HG02938 (cell line): Measurements from ENCODE around the gene MXD3.
A peak's percentile ranks its signal among the peaks of the same experiment; 100 is the strongest.
"Not testable (repeated sequence)": the region's sequence is repeated elsewhere in the genome, so short reads cannot be mapped to it uniquely, and the experiment has no call there.

Experiments used
- ATAC-seq: cut with Tn5 transposase; IDR thresholded peaks from one replicate; pipeline ENCODE4 v1.9.1; 2021; ENCODE audit warnings: mild to moderate bottlenecking, moderate library complexity; ENCODE audit not compliant: unreplicated experiment

Gene MXD3, protein sequence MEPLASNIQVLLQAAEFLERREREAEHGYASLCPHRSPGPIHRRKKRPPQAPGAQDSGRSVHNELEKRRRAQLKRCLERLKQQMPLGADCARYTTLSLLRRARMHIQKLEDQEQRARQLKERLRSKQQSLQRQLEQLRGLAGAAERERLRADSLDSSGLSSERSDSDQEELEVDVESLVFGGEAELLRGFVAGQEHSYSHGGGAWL

DNA sequence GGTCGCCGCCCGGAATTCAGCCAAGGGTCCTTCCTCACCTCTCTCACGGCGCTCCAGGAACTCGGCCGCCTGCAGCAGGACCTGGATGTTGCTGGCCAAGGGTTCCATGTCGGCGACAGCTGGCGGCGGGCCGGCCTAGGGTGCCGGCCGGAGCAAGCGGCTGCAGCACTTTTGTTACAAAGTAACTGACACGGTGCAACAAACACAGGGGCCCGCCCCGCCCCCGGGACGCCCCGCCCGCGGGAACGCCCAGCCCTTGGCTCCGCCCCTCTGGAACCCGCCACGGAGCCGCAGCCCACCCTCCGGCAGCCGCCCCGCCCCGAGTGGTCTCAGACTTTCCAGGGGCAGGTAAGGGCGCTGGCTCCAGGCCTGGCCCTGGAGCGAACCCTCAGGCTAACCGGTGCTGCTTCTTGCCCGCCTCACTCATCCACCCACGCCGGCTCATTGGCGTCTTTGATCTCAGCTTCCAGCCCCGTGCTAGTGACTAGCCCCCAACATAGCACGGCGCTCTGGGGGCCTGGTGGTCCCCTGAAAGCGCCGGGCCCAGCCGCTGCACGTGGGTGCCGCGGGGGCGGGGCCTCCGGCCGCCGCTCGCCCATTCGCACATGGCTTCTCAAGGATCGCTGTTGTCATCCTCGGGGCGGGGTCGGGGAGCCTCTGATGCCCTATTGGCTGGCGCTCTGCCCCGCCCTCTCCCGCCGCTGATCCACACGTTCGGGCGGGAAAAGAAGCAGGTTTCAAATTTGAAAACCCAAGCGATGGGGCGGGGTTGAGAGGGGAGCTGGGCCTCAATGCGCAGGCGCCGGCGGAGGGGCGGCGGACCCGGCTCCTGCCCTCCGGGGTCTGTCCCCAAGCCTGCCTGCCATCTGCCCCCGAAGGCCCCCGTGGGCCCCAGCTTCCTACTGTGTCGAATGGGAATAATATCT, at the start of gene MXD3:
TSS of gene MXD3 (minus strand) at position 176 of the 926 bp plus-strand sequence. CDS start at position 108, 68 bp downstream.
- peak; percentile 78 for ATAC-seq

DNA sequence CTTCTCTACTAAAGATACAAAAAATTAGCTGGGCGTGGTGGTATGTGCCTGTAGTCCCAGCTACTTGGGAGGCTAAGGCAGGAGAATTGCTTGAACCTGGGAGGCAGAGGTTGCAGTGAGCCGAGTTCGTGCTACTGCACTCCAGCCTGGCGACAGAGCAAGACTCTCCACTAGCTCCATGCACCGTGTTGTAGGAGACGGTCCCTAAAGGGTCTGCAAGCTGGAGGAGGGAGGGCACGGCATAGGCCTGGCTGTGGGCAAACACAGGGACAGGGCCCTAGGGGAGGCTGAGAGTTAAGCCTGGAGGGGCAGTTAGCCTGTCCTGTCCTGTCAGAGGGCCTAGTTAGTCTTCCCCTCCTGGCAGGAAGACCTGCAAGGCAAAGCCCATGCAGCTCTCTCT, 49.0 kb upstream of the MXD3 start:
- not testable (repeated sequence) for ATAC-seq

DNA sequence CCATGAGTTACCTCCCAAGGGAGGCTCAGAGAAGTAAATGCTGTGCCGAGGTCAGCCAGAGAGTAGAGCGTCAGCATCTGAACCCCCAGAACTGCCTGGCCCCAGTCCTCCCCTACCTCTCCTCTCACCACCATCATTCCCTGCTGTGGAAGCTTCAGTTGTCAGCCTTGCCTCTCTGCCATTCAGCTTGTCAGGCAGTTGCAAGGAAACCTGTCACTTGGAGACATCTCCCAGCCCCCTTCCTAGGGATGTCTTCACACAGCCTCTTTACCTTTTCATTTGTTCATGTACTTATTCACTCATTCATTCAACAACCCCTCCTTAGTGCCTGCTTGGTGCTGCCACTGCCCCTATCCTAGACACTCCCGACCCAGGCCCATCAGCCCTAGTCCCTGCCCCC, 48.2 kb upstream of the MXD3 start:
- no peak for ATAC-seq

DNA sequence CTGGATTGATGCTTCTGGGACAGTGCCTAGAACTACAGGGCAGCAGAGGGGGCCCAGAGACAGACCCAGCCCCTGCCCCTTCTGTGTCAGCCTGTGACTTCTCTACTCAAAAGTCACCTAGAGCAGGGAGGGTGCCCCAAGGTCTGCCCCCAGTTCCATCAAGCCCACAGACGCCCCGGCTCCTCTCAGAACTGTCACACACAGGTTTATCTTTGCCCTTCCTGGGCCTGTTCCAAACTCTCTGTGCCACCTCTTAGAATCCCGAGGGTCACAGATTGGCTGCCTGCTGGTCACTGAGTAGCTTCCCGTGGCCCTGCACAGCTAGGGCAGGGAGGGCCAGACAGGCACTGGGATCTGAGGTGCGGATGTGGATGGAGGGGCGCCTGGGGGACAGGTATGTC, 47.8 kb upstream of the MXD3 start:
- ATAC-seq: no peak

DNA sequence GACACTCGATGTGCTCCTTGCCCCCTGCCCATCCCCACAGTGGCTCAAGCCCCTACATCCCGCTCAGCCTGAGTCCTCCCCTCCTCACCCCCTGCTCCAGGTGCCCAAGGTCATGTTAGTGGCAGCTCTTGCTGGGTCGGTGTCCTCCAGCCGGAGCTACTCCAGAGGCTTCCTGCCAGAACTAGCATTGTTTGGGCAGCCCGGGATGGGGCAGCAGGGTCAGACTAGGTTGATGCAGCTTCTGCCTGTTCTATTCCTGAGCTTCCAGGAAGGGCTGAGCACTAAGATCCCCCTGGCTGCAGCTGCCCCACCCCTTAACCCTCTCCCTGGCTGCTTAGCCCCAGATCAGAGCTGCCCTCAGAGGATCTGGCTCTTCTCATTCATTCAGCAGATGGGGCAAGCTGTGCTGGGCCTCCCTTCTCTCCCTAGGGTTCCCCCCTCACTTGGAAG, 46.7 kb upstream of the MXD3 start:
- ATAC-seq: no peak

DNA sequence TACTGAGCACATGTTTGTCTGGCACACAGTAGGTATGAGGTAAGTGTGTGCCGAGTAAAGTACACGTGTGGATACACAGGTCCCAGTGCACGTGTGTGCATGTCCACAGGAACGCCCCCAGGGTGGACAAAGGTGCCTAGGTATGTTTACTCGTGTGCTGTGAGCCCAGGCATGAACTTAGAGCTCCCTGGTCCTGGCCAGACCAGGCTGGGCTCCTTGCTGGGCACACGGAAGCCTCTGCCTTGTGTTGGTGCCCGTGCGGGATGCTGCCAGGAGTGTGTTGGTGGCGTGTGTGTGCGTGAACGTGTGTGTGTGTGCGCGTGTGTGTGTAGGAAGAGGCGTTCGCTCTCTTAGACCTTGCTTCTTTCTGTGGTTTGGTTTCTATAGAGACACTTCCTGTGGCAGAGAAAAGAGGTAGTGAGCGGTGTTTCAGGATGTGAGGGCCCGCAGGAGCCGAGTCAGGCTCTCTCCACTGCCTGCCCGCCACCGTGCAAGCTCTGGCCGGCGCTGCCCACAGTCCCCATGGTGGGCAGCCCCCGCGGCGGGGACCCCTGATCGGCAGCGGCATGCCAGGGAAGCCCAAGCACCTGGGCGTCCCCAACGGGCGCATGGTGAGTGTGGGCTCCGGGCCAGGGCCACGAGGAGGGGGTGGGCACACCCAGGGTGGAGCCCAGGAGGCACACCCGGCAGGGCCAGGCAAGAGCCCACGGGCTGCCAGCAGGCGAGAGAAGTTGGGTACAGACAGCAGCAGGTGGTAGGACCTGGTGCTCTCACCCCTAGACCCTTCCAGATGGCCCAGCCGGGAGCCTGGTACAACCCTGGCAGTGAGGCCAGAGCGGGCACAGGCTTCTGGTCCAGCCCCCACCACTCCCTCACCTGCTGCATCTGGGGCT, 46.0 kb upstream of the MXD3 start, which contains the start of gene RGS14:
TSS of gene RGS14 (plus strand) at position 466 of the 893 bp plus-strand sequence. CDS start at position 567, 101 bp downstream.
- peak; percentile 93 for ATAC-seq

DNA sequence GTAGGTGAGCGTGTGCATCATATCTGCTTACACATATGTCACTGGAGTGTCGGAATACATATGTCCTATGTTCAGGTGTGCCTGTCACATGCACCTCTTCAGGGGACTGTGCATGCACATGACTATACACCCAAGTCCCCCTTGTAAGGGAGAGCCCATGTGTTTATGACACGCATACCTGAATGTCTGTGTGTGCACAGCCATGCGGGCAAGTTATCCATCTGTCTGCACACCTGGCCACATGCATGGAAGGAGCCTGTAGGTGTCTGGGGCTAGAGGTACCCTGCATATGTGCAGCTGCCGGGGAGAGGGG, 45.4 kb upstream of the MXD3 start:
- ATAC-seq: no peak

DNA sequence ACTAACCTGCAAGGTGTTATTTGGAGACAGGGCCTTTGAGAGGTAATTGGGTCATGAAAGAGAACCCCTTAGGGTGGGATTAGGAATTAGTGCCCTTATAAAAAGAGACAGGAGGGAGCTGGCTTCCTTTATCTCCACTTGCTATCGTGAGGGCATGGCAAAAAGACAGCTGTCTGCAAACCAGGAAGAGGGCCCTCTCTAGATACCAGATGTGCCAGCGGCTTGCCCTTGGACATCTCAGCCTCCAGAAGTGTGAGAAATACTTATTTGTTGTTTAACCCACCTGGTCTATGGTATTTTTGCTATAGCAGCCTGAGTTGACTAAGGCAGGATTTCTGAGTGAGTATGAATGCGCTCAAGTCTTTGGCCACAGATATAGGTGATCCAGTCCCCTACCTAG, 45.0 kb upstream of the MXD3 start:
- ATAC-seq: no peak

DNA sequence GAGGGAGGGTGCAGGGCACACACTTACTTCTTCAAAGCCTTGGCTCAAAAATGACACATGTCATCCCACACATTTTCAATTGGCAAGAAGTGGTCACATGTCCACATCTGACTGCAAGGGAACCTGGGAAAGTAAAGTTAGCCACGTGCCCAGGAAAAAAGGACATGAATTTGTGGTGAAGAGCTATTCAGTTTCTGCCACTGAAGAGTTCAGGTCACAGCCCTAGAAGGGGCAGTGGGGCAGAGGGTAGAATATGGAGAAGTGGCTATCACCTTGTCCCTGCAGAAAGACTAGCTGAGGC, 44.1 kb upstream of the MXD3 start:
- no peak for ATAC-seq

DNA sequence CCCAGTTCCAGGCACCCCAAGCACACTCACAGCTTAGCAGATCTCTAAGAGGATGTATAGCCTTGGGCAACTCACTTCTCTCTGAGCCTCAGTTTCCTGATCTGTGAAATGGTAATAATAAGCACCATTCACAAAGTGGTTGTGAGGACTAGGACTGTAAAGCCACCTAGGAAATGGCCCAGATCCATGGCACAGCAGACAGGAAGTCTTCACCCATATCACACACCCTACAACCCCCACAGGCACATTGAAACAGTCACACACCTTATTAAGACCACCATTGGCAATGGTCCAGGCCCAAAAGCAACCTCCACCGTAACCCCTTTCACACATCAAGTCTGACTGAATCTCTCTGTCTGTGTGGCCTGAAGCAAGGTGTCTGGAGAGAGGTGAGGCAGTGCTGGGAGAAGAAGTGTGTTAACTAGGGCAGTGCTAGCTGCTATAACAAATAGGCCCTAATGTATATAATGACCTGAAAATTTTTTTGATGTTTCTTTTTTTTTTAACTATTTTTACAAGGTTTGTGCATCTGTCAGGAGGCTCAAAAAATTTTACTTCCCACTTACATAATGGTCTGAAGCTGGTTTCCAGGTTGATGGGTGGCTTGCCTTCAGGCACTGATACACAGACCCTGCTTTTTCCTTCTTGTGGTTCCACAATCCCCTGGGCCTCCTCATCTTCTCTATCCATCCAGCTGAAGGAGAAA, 43.6 kb upstream of the MXD3 start:
- ATAC-seq: no peak

DNA sequence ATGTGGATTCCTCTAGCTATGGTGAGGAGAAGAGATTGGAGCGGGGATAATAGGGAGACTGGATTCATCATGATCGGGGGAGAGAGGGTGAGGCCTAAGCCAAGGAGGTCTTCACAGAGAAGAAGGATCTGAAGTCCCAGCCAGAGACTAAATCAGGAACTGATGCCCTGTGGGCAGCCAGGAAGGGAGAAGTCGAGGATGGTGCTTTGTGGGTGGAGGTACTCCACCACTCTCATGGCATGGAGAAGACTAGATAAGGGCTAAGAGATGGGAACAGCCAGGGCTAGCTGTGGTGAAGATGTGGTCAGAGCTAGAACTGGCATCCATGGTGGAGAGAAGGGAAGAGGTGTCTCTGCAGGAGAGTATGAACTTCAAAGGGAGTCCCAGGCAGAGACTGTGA, 43.0 kb upstream of the MXD3 start:
- ATAC-seq: no peak

DNA sequence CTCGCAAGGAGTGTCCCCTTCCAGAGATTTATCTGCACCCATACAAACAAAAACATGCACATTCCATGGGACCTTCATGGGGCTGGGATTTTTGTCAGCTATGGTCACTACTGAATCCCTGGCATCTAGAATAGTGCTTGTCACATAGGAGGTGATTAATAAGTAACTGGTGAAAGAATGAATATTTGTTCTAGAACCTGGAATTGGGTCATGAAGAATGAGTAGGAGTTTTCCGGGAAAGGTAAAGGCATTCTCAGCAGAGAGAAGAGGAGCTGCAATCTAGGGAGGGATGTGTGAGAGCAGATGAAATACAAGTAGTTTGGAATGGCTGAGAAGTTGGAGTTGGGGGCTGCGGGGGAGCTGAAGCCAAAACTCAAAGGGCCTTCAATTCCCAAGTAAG, 42.6 kb upstream of the MXD3 start:
- ATAC-seq: no peak

DNA sequence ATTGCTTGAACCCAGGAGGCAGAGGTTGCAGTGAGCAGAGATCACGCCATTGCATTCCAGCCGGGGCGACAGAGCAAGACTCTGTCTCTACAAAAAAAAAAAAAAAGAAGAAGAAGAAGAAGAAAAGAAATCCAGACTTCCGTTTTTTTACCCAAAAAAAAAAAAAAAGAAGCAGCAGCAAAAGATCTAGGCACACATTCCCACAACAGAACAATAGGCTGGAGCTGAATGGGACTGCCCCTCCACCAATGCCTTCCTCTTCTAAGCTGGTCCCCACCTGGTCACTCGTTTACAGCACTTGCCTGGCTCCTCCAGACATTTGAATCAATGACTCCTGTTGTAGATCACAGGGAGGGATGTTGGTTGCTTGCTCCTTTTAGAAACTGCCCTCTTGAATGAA, 41.4 kb upstream of the MXD3 start:
- ATAC-seq: no peak

DNA sequence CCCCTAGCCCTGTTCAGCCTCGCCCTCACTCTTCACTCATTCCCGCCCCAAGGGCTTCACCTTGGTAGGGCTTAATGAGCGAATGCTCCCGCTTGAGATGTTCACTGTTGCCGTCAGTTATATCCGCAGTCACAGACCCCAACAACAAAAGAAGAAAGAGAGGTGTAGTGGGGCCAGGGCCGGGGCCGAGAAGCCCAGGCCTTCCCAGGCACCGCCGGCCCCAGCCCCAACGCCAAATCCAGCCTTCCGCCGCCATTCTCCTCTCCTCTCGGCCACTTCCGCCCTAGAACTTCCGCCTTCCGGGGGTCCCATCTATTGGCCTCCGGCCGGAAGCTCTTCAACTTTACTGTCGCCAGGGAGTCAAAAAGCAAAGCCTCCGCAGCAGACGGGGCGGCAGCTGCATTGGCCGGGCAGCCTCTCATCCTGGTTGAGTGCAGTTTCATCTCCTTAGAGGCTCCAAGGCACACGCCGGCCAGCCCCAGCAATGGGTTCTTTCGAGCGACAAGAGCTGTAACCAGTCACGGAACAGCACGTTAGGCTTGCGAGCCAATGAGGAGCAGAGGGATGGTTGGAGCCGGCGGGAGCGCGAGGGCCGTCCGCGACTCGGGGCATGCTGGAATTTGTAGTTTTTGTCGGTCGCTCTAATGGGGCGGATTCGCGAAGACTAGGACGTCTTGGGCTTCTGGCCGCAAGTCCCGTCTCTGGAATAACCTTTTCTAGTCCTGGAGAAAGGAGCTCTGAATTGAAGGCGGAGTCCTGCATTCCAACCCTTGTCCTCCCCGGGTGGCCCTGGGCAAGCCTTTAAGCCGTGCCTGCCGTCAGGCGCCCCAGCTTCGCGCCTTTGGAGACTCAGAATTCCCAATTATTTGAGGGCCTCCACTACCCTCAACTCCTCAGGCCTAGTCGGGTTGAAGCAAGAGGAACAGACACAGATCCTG, 40.0 kb upstream of the MXD3 start, which contains the start of gene LMAN2:
TSS of gene LMAN2 (minus strand) at position 277 of the 938 bp plus-strand sequence. CDS start at position 256, 21 bp downstream.
- ATAC-seq: peak; percentile 96

DNA sequence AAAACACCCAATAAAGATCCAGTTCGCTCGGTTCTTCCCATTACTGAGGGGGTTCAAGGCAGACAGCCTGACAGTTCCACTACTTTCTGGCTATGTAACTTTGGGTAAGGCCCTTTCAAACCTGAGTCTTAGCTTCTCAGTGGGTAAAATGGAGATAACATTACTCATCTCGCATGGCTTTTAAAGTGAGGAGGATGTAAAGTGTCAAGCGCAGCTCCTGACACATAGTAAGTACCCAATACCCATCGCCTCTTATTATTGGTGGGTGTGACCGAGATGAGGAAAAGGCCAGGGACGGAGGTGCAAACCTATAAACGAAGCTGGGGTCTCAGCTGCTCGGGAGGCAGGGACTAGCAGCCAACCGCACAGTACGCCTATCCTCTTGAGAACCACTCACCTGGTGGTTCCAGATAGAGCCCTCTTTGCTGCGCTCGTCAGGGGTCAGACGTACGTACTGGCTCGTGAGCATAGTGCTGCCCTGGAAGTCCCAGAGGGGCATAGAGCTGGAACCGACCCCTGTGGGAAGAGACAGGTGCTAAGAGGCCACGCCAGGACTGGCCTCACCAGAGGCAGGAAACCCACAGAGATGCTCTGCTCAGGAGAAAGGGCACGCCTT, 39.2 kb upstream of the MXD3 start:
- ATAC-seq: no peak

DNA sequence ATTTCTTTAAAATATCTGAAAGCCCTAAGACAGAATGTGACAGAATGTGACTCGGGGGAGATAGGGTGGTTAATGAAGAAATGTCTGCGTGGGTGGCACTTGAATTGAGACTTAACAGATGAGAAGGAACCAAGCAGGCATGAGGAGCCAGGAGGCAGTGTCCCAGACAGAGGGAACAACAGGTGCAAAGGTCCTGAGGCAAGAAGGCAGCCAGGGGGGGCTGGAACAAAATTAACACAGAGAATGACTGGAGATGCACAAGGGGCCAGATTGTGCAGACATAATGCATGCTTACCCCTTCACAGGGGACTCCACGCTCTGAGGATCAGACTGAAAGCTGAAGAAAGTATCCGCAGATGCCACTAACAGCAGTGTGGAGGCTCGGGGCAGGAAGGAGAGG, 38.1 kb upstream of the MXD3 start:
- ATAC-seq: no peak

DNA sequence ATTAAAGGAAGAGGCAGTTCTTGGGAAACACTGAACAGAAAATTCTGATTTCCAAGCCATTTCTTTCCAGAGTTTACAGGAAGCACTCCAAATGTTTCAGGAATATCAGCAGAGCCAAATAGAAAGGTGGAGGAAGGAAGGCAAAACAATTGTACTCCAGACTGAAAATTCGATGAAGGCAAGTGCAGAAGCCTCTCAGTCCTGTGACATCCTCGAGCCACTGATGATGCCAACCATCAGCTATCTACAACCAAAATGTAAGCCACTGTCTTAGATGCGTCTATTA, 37.6 kb upstream of the MXD3 start:
- ATAC-seq: no peak

DNA sequence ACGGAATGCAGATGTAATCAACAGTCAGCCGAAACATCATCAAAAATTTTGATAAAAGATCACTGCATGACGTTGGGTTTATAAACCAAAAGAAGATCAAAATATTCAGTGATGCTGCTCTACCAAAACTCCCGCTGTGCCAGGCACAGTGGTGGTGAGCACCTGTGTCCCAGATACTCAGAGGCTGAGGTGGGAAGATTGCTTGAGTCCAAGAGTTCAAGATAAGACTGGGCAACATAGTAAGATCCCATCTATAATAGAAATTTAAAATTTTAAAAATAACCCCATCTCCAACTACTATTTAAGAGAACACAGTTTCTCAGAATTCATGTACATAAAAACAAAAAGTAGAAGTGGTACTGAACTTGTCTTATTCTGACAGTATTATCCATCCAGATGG, 36.0 kb upstream of the MXD3 start:
- no peak for ATAC-seq

DNA sequence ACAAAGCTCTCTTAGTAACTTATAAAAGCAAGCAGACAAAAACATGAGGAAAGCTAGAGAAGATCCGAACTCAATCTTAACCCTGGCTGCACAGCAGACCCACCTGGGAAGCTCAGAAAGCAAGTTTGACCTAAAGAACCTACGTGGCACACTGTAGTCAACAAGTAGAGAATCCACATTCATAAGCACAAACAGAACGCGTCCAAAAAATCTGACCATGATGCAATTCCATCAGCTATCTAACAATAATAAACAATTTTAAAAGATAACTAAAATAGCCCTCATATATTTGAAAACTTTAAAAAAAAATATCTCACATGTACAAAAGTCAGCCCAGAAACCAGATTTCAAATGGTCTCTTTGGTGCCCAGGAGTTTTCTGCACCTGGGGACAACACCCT, 35.1 kb upstream of the MXD3 start:
- ATAC-seq: no peak
